Activated CD4-positive, alpha-beta memory T cell treated with anti-CD3 and anti-CD28 coated beads, Interleukin-2, amount 10 ng/mL, durations not matched to agents 7 days and 5 days (primary cell): ENCODE results near the gene PABPC1L. TPM values are rescaled to one million over a fixed set of nuclear protein-coding genes. Genes with fewer than 3 reads are reported as not detected.
"Not testable (repeated sequence)": the region's sequence is repeated elsewhere in the genome, so short reads cannot be mapped to it uniquely, and the experiment has no call there.

Source experiments
- CTCF ChIA-PET: fragments of 350-600 bp; sonication (Branson Sonifier 250); formaldehyde crosslinking; loops from one replicate; lab custom pipeline; 2021; ENCODE audit warnings: antibody characterized with exemption, inconsistent platforms; lab: Charles Lee
- POLR2A ChIA-PET: fragments of 350-600 bp; sonication (Branson Sonifier 250); formaldehyde crosslinking; loops from one replicate; lab custom pipeline; 2021; ENCODE audit warnings: antibody characterized with exemption; lab: Charles Lee
- DNase-seq: peaks from one replicate; pipeline ENCODE4 v3.0.0-alpha.2; 2020
- H3K27ac Mint-ChIP-seq: one replicate; pipeline ENCODE4 v1.8.0; 2021; ENCODE audit warnings: mild to moderate bottlenecking, mixed read lengths
- H3K27me3 Mint-ChIP-seq: one replicate; pipeline ENCODE4 v1.8.0; 2021; ENCODE audit warnings: mixed read lengths
- H3K36me3 Mint-ChIP-seq: one replicate; pipeline ENCODE4 v1.8.0; 2021; ENCODE audit warnings: low read depth, mixed read lengths
- H3K4me1 Mint-ChIP-seq: one replicate; pipeline ENCODE4 v1.8.0; 2021; ENCODE audit warnings: mixed read lengths
- H3K4me3 Mint-ChIP-seq: one replicate; pipeline ENCODE4 v1.8.0; 2021; ENCODE audit warnings: mild to moderate bottlenecking, mixed read lengths
- H3K9me3 Mint-ChIP-seq: one replicate; pipeline ENCODE4 v1.8.0; 2021; ENCODE audit warnings: mixed read lengths
- total RNA-seq, 2 experiments: library from RNA; stranded (reverse); gene quantifications; one replicate each; pipeline ENCODE4 v1.2.3, GENCODE V29; 2021

The PABPC1L gene
- total RNA-seq: 10 to 100 TPM; 57.9 to 58.9 TPM

- Mint-ChIP-seq H3K27me3 (no peaks in the 10 kb centered on the region), H3K4me1 (peaks cover 45% of the 10 kb centered on the region), H3K4me3 (peak within 1 kb of the TSS; percentile 85), H3K27ac (peak within 1 kb of the TSS; percentile 59), H3K36me3 (peaks cover 58% of the 10 kb centered on the region), H3K9me3 (no peaks in the 10 kb centered on the region)
- CTCF ChIA-PET: interaction anchor here (0.6 to 1.4 kb wide), 7 partner anchors 8 to 385 kb away, joined by 3 to 6 read pairs (median 3); no protein-coding TSS in a partner anchor
- DNase-seq: peak; percentile 76
- POLR2A ChIA-PET: interaction anchor here (0.6 to 3.7 kb wide), 13 partner anchors 9 to 86 kb away, joined by 3 to 19 read pairs (median 4); partner anchors contain the start of gene YWHAB
These were observed at the start of gene PABPC1L for GRCh38 chr20:44909872-44910689. Gene PABPC1L, plus strand, starts transcription at chr20:44910060. Its CDS starts 84 bp downstream, at chr20:44910144.

- H3K27ac Mint-ChIP-seq: no peak overlapping the region
- H3K4me1 Mint-ChIP-seq: peaks cover 11% of the 10 kb centered on the region
- ChIA-PET POLR2A (no interaction called here), CTCF (no interaction called here)
- H3K9me3 Mint-ChIP-seq: peaks cover 4% of the 10 kb centered on the region
- no peaks in the 10 kb centered on the region for H3K27me3 Mint-ChIP-seq
- DNase-seq: no peak
- no peaks in the 10 kb centered on the region for H3K36me3 Mint-ChIP-seq
- H3K4me3 Mint-ChIP-seq: no peak overlapping the region
These were observed 48.3 kb upstream of the PABPC1L start for GRCh38 chr20:44861531-44862006.

- peaks cover 12% of the 10 kb centered on the region for H3K4me1 Mint-ChIP-seq
- H3K36me3 Mint-ChIP-seq: no peaks in the 10 kb centered on the region
- no peak for DNase-seq
- ChIA-PET CTCF (interaction anchor here (1.2 kb wide), 1 partner anchor 178 kb away, joined by 6 read pairs; no protein-coding TSS in a partner anchor), POLR2A (no interaction called here)
- no peak overlapping the region for H3K4me3 Mint-ChIP-seq
- H3K9me3 Mint-ChIP-seq: no peaks in the 10 kb centered on the region
- no peaks in the 10 kb centered on the region for H3K27me3 Mint-ChIP-seq
- no peak overlapping the region for H3K27ac Mint-ChIP-seq
These were observed 47.6 kb upstream of the PABPC1L start for GRCh38 chr20:44862286-44862685.

GRCh38 chr20:44863365-44864084, 46.3 kb upstream of the PABPC1L start:
- H3K27me3 Mint-ChIP-seq, DNase-seq, H3K4me3 Mint-ChIP-seq, POLR2A ChIA-PET, H3K27ac Mint-ChIP-seq, H3K9me3 Mint-ChIP-seq, H3K36me3 Mint-ChIP-seq: not testable (repeated sequence)
- CTCF ChIA-PET: interaction anchor here (1.2 kb wide), 1 partner anchor 179 kb away, joined by 6 read pairs; no protein-coding TSS in a partner anchor
- peaks cover 16% of the 10 kb centered on the region for H3K4me1 Mint-ChIP-seq

GRCh38 chr20:44864493-44864892, 45.4 kb upstream of the PABPC1L start:
- DNase-seq, POLR2A ChIA-PET, H3K27me3 Mint-ChIP-seq, H3K36me3 Mint-ChIP-seq, CTCF ChIA-PET, H3K27ac Mint-ChIP-seq, H3K4me3 Mint-ChIP-seq, H3K9me3 Mint-ChIP-seq: not testable (repeated sequence)
- H3K4me1 Mint-ChIP-seq: peaks cover 12% of the 10 kb centered on the region

- CTCF ChIA-PET: interaction anchor here (0.7 to 4.4 kb wide), 13 partner anchors 14 to 427 kb away, joined by 3 to 28 read pairs (median 3); partner anchors contain the start of genes KCNK15 and YWHAB
- H3K4me3 Mint-ChIP-seq: peak overlapping the region; percentile 40
These were observed 43.0 kb upstream of the PABPC1L start for GRCh38 chr20:44866703-44867335.

GRCh38 chr20:44869471-44869870, 40.4 kb upstream of the PABPC1L start:
- no peaks in the 10 kb centered on the region for H3K36me3 Mint-ChIP-seq
- no peak overlapping the region for H3K4me3 Mint-ChIP-seq
- CTCF ChIA-PET: interaction anchor here (1.1 to 4.4 kb wide), 3 partner anchors 11 to 122 kb away, joined by 3 to 28 read pairs (median 4); partner anchors contain the start of gene KCNK15
- no peaks in the 10 kb centered on the region for H3K9me3 Mint-ChIP-seq
- peaks cover 12% of the 10 kb centered on the region for H3K4me1 Mint-ChIP-seq
- no peak overlapping the region for H3K27ac Mint-ChIP-seq
- peaks cover 9% of the 10 kb centered on the region for H3K27me3 Mint-ChIP-seq
- no peak for DNase-seq
- POLR2A ChIA-PET: no interaction called here

More at GRCh38 chr20:44866703-44867335, 43.0 kb upstream of the PABPC1L start:
- POLR2A ChIA-PET: interaction anchor here (0.9 to 1.6 kb wide), 2 partner anchors 181 to 184 kb away, joined by 3 to 4 read pairs; no protein-coding TSS in a partner anchor
- Mint-ChIP-seq H3K27me3 (peaks cover 9% of the 10 kb centered on the region), H3K4me1 (peaks cover 12% of the 10 kb centered on the region), H3K36me3 (no peaks in the 10 kb centered on the region), H3K9me3 (no peaks in the 10 kb centered on the region), H3K27ac (no peak overlapping the region)
- no peak for DNase-seq

- H3K4me3 Mint-ChIP-seq, CTCF ChIA-PET, DNase-seq, H3K27me3 Mint-ChIP-seq, POLR2A ChIA-PET, H3K27ac Mint-ChIP-seq, H3K9me3 Mint-ChIP-seq: not testable (repeated sequence)
- Mint-ChIP-seq H3K4me1 (peaks cover 22% of the 10 kb centered on the region), H3K36me3 (peaks cover 14% of the 10 kb centered on the region)
These were observed 27.5 kb upstream of the PABPC1L start for GRCh38 chr20:44882360-44882759.

- H3K27ac Mint-ChIP-seq: no peak overlapping the region
- H3K27me3 Mint-ChIP-seq: peaks cover 4% of the 10 kb centered on the region
- H3K9me3 Mint-ChIP-seq: no peaks in the 10 kb centered on the region
- POLR2A ChIA-PET: no interaction called here
- H3K36me3 Mint-ChIP-seq: peaks cover 22% of the 10 kb centered on the region
- no peak for DNase-seq
- H3K4me3 Mint-ChIP-seq: no peak overlapping the region
- H3K4me1 Mint-ChIP-seq: peaks cover 29% of the 10 kb centered on the region
- CTCF ChIA-PET: no interaction called here
These were observed 26.5 kb upstream of the PABPC1L start for GRCh38 chr20:44883214-44883902.

GRCh38 chr20:44884907-44885391, 24.9 kb upstream of the PABPC1L start:
- POLR2A ChIA-PET: interaction anchor here (0.7 to 2.6 kb wide), 18 partner anchors 11 to 932 kb away, joined by 3 to 11 read pairs (median 4); partner anchors contain the start of genes ADA, PABPC1L, SERINC3 and TOMM34
- peaks cover 44% of the 10 kb centered on the region for H3K4me1 Mint-ChIP-seq
- CTCF ChIA-PET: interaction anchor here (0.6 to 0.7 kb wide), 2 partner anchors 25 to 434 kb away, joined by 3 read pairs; partner anchors contain the start of gene PABPC1L
- H3K27ac Mint-ChIP-seq: peak overlapping the region; percentile 76
- H3K27me3 Mint-ChIP-seq: no peaks in the 10 kb centered on the region
- H3K36me3 Mint-ChIP-seq: peaks cover 38% of the 10 kb centered on the region
- DNase-seq: peak; percentile 23
- peak overlapping the region; percentile 89 for H3K4me3 Mint-ChIP-seq
- H3K9me3 Mint-ChIP-seq: no peaks in the 10 kb centered on the region

- Mint-ChIP-seq H3K4me1 (peaks cover 48% of the 10 kb centered on the region), H3K27me3 (no peaks in the 10 kb centered on the region), H3K27ac (peak within 1 kb of the TSS; percentile 90), H3K9me3 (no peaks in the 10 kb centered on the region), H3K4me3 (peak within 1 kb of the TSS; percentile 89), H3K36me3 (peaks cover 40% of the 10 kb centered on the region)
- ChIA-PET CTCF (interaction anchor here (0.7 to 0.8 kb wide), 2 partner anchors 19 to 433 kb away, joined by 3 to 4 read pairs; no protein-coding TSS in a partner anchor), POLR2A (interaction anchor here (0.9 to 2.6 kb wide), 17 partner anchors 10 to 364 kb away, joined by 3 to 11 read pairs (median 4); partner anchors contain the start of genes ADA, PABPC1L, SERINC3 and TOMM34)
- DNase-seq: peak; percentile 99
These were observed 24.2 kb upstream of the PABPC1L start, which contains the start of gene YWHAB for GRCh38 chr20:44885392-44886265. Gene YWHAB, plus strand, starts transcription at chr20:44885705. Its CDS starts 15,829 bp downstream, at chr20:44901534.
